Activated CD8-positive, alpha-beta memory T cell treated with anti-CD3 and anti-CD28 coated beads, Interleukin-2, amount 10 ng/mL, durations not matched to agents 7 days and 5 days (primary cell): ENCODE measurements around the gene UXT. TPM values are rescaled to one million over a fixed set of nuclear protein-coding genes. Genes with fewer than 3 reads are reported as not detected.

Experiments
- ATAC-seq: fragments of 150-1000 bp; cut with Tn5 transposase; one replicate; pipeline ENCODE4 v1.10.0; 2021; ENCODE audit warnings: moderate library complexity
- CTCF ChIA-PET: fragments of 350-600 bp; sonication (Branson Sonifier 250); formaldehyde crosslinking; loops from one replicate; lab custom pipeline; 2021; ENCODE audit warnings: antibody characterized with exemption; lab: Charles Lee
- DNase-seq: peaks from one replicate; pipeline ENCODE4 v3.0.0-alpha.2; 2020
- H3K27ac Mint-ChIP-seq: one replicate; pipeline ENCODE4 v1.8.0; 2021; ENCODE audit warnings: mild to moderate bottlenecking, mixed read lengths
- H3K27me3 Mint-ChIP-seq: one replicate; pipeline ENCODE4 v1.8.0; 2021; ENCODE audit warnings: mixed read lengths
- H3K36me3 Mint-ChIP-seq: one replicate; pipeline ENCODE4 v1.8.0; 2021; ENCODE audit warnings: mild to moderate bottlenecking, mixed read lengths
- H3K4me1 Mint-ChIP-seq: one replicate; pipeline ENCODE4 v1.8.0; 2021; ENCODE audit warnings: mixed read lengths
- H3K4me3 Mint-ChIP-seq: one replicate; pipeline ENCODE4 v1.8.0; 2021; ENCODE audit warnings: mild to moderate bottlenecking, moderate library complexity, mixed read lengths
- H3K9me3 Mint-ChIP-seq: one replicate; pipeline ENCODE4 v1.8.0; 2022; ENCODE audit warnings: low read depth, mixed read lengths
- total RNA-seq, 2 experiments: library from RNA; stranded (reverse); gene quantifications; one replicate each; pipeline ENCODE4 v1.2.3, GENCODE V29; 2021

Gene UXT
- total RNA-seq, 2 experiments from 2014 or later, result 118 to 151 TPM

- Mint-ChIP-seq H3K4me1 (peaks cover 7% of the 10 kb centered on the region), H3K9me3 (no peaks in the 10 kb centered on the region), H3K4me3 (no peak overlapping the region), H3K27me3 (no peaks in the 10 kb centered on the region), H3K27ac (no peak overlapping the region), H3K36me3 (peaks cover 48% of the 10 kb centered on the region)
- CTCF ChIA-PET, result no interaction called here
- ATAC-seq (no peak), DNase-seq (no peak)
These were observed 20.2 kb downstream of the UXT start for GRCh38 chrX:47638816-47639215.

- Mint-ChIP-seq H3K4me3 (no peak overlapping the region), H3K27ac (no peak overlapping the region), H3K27me3 (no peaks in the 10 kb centered on the region), H3K36me3 (peaks cover 45% of the 10 kb centered on the region), H3K4me1 (peaks cover 7% of the 10 kb centered on the region), H3K9me3 (no peaks in the 10 kb centered on the region)
- CTCF ChIA-PET, result no interaction called here
- no peak for ATAC-seq
- DNase-seq, result no peak
These were observed 21.3 kb downstream of the UXT start for GRCh38 chrX:47637546-47638195.

- CTCF ChIA-PET, result interaction anchor here (0.8 kb wide), 1 partner anchor 53 kb away, joined by 3 read pairs; no protein-coding TSS in a partner anchor
- Mint-ChIP-seq H3K4me1 (peaks cover 11% of the 10 kb centered on the region), H3K4me3 (no peak overlapping the region), H3K9me3 (no peaks in the 10 kb centered on the region), H3K27me3 (no peaks in the 10 kb centered on the region), H3K36me3 (peaks cover 29% of the 10 kb centered on the region), H3K27ac (no peak overlapping the region)
- DNase-seq (peak; percentile 46), ATAC-seq (peak; percentile 60)
These were observed 24.0 kb downstream of the UXT start for GRCh38 chrX:47634871-47635575.

GRCh38 chrX:47633689-47634590, 25.0 kb downstream of the UXT start:
- DNase-seq (no peak), ATAC-seq (no peak)
- Mint-ChIP-seq H3K27me3 (no peaks in the 10 kb centered on the region), H3K4me3 (no peak overlapping the region), H3K9me3 (no peaks in the 10 kb centered on the region), H3K4me1 (peaks cover 19% of the 10 kb centered on the region), H3K36me3 (peaks cover 18% of the 10 kb centered on the region), H3K27ac (no peak overlapping the region)
- CTCF ChIA-PET, result interaction anchor here (0.8 kb wide), 1 partner anchor 52 kb away, joined by 3 read pairs; no protein-coding TSS in a partner anchor

GRCh38 chrX:47632666-47633065, 26.3 kb downstream of the UXT start:
- Mint-ChIP-seq H3K9me3 (no peaks in the 10 kb centered on the region), H3K36me3 (peaks cover 11% of the 10 kb centered on the region), H3K27ac (no peak overlapping the region), H3K27me3 (no peaks in the 10 kb centered on the region), H3K4me1 (peaks cover 20% of the 10 kb centered on the region), H3K4me3 (no peak overlapping the region)
- CTCF ChIA-PET, result no interaction called here
- ATAC-seq (no peak), DNase-seq (no peak)

- Mint-ChIP-seq H3K9me3 (no peaks in the 10 kb centered on the region), H3K27ac (no peak overlapping the region)
- CTCF ChIA-PET, result no interaction called here
These were observed 27.3 kb downstream of the UXT start for GRCh38 chrX:47631676-47632075.

GRCh38 chrX:47629419-47630200, 29.4 kb downstream of the UXT start, which contains the start of gene CFP:
Gene CFP (minus strand): TSS chrX:47629930. CDS start chrX:47629844, 86 bp downstream.
- Mint-ChIP-seq H3K4me1 (peaks cover 16% of the 10 kb centered on the region), H3K27me3 (peaks cover 3% of the 10 kb centered on the region), H3K36me3 (no peaks in the 10 kb centered on the region), H3K9me3 (no peaks in the 10 kb centered on the region), H3K4me3 (peak within 1 kb of the TSS; percentile 25), H3K27ac (peak within 1 kb of the TSS; percentile 63)
- ATAC-seq (peak; percentile 61), DNase-seq (no peak)
- CTCF ChIA-PET, result no interaction called here

More at GRCh38 chrX:47631676-47632075, 27.3 kb downstream of the UXT start:
- peaks cover 4% of the 10 kb centered on the region for H3K36me3 Mint-ChIP-seq
- ATAC-seq (no peak), DNase-seq (no peak)
- H3K27me3 Mint-ChIP-seq, result no peaks in the 10 kb centered on the region
- peaks cover 17% of the 10 kb centered on the region for H3K4me1 Mint-ChIP-seq
- no peak overlapping the region for H3K4me3 Mint-ChIP-seq

GRCh38 chrX:47628982-47629381, 30.0 kb downstream of the UXT start:
- DNase-seq (no peak), ATAC-seq (peak; percentile 31)
- Mint-ChIP-seq H3K9me3 (no peaks in the 10 kb centered on the region), H3K27ac (no peak overlapping the region), H3K27me3 (peaks cover 7% of the 10 kb centered on the region), H3K36me3 (no peaks in the 10 kb centered on the region), H3K4me3 (peak overlapping the region; percentile 25), H3K4me1 (peaks cover 18% of the 10 kb centered on the region)
- CTCF ChIA-PET, result interaction anchor here (1.0 to 1.1 kb wide), 2 partner anchors 9 to 47 kb away, joined by 4 read pairs; partner anchors contain the start of genes SYN1 and TIMP1

- H3K9me3 Mint-ChIP-seq, result no peaks in the 10 kb centered on the region
- H3K27me3 Mint-ChIP-seq, result peaks cover 33% of the 10 kb centered on the region
- H3K4me3 Mint-ChIP-seq, result no peak overlapping the region
- DNase-seq, result no peak
- no peak for ATAC-seq
- peaks cover 22% of the 10 kb centered on the region for H3K4me1 Mint-ChIP-seq
- CTCF ChIA-PET, result no interaction called here
- H3K36me3 Mint-ChIP-seq, result no peaks in the 10 kb centered on the region
- H3K27ac Mint-ChIP-seq, result no peak overlapping the region
These were observed 33.6 kb downstream of the UXT start for GRCh38 chrX:47625365-47625764.

- Mint-ChIP-seq H3K4me3 (peak overlapping the region; percentile 52), H3K36me3 (no peaks in the 10 kb centered on the region), H3K9me3 (no peaks in the 10 kb centered on the region), H3K4me1 (peaks cover 11% of the 10 kb centered on the region), H3K27me3 (peaks cover 41% of the 10 kb centered on the region), H3K27ac (no peak overlapping the region)
- peak; percentile 41 for DNase-seq
- ATAC-seq, result peak; percentile 50
- CTCF ChIA-PET, result no interaction called here
These were observed 35.4 kb downstream of the UXT start for GRCh38 chrX:47623540-47624027.

GRCh38 chrX:47621851-47622250, 37.1 kb downstream of the UXT start:
- Mint-ChIP-seq H3K27ac (no peak overlapping the region), H3K27me3 (peaks cover 53% of the 10 kb centered on the region), H3K4me1 (peaks cover 11% of the 10 kb centered on the region), H3K36me3 (no peaks in the 10 kb centered on the region), H3K9me3 (no peaks in the 10 kb centered on the region), H3K4me3 (no peak overlapping the region)
- CTCF ChIA-PET, result no interaction called here
- ATAC-seq (no peak), DNase-seq (no peak)

- DNase-seq (no peak), ATAC-seq (no peak)
- Mint-ChIP-seq H3K4me1 (peaks cover 11% of the 10 kb centered on the region), H3K27ac (no peak overlapping the region), H3K9me3 (no peaks in the 10 kb centered on the region), H3K36me3 (no peaks in the 10 kb centered on the region), H3K27me3 (peaks cover 53% of the 10 kb centered on the region), H3K4me3 (no peak overlapping the region)
- CTCF ChIA-PET, result interaction anchor here (1.5 kb wide), 1 partner anchor 8 kb away, joined by 4 read pairs; no protein-coding TSS in a partner anchor
These were observed 38.7 kb downstream of the UXT start for GRCh38 chrX:47620303-47620685.
